ENCODE data around the gene XPO5. TPM values are rescaled to one million over a fixed set of nuclear protein-coding genes. Genes with fewer than 3 reads are reported as not detected.
"Not testable (repeated sequence)": the region's sequence is repeated elsewhere in the genome, so short reads cannot be mapped to it uniquely, and the experiment has no call there.

The XPO5 gene
- total RNA-seq, 1 experiment from 2014 or later, result 77.4 TPM

DNA sequence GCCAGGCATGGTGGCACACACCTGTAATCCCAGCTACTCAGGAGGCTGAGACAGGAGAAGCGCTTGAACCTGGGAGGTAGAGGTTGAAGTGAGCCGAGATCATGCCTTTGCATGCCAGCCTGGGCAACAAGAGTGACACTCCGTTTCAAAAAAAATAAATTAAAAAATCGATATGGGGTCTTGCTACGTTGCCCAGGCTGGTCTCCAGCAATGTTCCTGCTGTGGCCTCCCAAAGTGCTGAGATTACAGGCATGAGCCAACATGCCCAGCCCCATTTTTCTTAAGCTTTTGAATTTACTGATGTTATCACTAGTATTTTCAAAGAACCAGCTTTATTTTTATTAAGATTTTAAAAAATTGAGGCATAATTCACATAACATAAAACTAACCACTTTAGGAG lies 35.3 kb downstream of the XPO5 start:
- no TSS peak for BruUV-seq (replicated peaks)
- CTCF ChIA-PET, result no interaction called here
- ATAC-seq (no peak), DNase-seq (ENCODE audit: low read depth, low spot score) (no peak)
- Histone ChIP-seq H3K79me2 (ENCODE audit: insufficient read depth, low read length) (peaks cover 17% of the 10 kb centered on the region), H3K4me2 (ENCODE audit: low read length) (no peak overlapping the region), H3K4me3 (replicated peaks in 1 of 2; ENCODE audit: low read depth in 1 of 2, low read length in 2 of 2) (no peak overlapping the region), H3K9me2 (ENCODE audit: insufficient read depth) (no peaks in the 10 kb centered on the region), H2AFZ (ENCODE audit: low read depth, low read length, poor library complexity, severe bottlenecking) (no peak overlapping the region), H4K20me1 (ENCODE audit: insufficient read depth) (no peaks in the 10 kb centered on the region), H3K27ac (ENCODE audit: low read depth, low read length) (no peak overlapping the region), H3K9ac (ENCODE audit: low read length) (no peak overlapping the region), H3K36me3 (ENCODE audit: control insufficient read depth in 1 of 2, insufficient read depth in 2 of 2, low read length in 2 of 2) (peaks cover 31 to 39% of the 10 kb centered on the region in 2 experiments; a peak in 3 of 4 replicates), H3K27me3 (ENCODE audit: insufficient read depth, low read length) (no peaks in the 10 kb centered on the region), H3K4me1 (ENCODE audit: control insufficient read depth in 1 of 2, insufficient read depth in 2 of 2, low read length in 2 of 2) (no peaks in the 10 kb centered on the region), H3K9me3 (ENCODE audit: control insufficient read depth in 1 of 2, insufficient read depth in 1 of 2, low read depth in 1 of 2, low read length in 2 of 2) (no peaks in the 10 kb centered on the region)
- intact Hi-C loops (cut with micrococcal nuclease), result no loop called here
- TF ChIP-seq CEBPB (IDR thresholded peaks at IDR 0.05; ENCODE audit: low read depth) (no peak), FOSL1 (IDR thresholded peaks at IDR 0.05; ENCODE audit: low read depth) (no peak), SRF (IDR thresholded peaks at IDR 0.05; ENCODE audit: low read depth) (no peak), ZFX (IDR thresholded peaks at IDR 0.05) (no peak), POLR2AphosphoS5 (IDR thresholded peaks at IDR 0.05; ENCODE audit: low read depth, low read length) (no peak)
- POLR2A ChIA-PET, result no interaction called here
- RAD21 ChIA-PET (ENCODE audit: low non-redundant PET in 1 of 2, low total read pairs in 2 of 2, uncharacterized antibody in 2 of 2, unreplicated experiment in 2 of 2), result no interaction called here

DNA sequence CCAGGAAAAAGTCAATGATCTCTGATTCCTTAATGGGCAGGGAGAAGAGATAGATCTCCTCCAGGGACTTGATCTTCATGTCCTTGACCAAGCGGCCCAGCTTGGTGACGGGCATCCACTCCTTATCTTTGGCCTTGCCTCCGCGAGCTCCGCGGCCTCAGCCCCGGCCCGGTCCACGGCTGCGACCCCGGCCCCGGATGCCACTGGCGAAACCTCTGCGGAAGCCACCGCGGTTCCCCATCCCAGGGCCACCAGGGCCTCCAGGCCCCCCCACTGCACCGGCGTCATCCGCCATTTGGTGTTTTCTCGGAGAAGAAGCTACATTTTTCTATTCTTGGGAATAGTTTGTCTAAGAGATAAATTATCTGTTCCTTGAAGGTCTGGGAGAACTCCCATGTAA lies 36.4 kb downstream of the XPO5 start:
- H3K27me3 ChIP-seq (ENCODE audit: insufficient read depth, low read length); H3K9me3 ChIP-seq (ENCODE audit: control insufficient read depth in 1 of 2, insufficient read depth in 1 of 2, low read depth in 1 of 2, low read length in 2 of 2); H3K27ac ChIP-seq (ENCODE audit: low read depth, low read length); ATAC-seq; H3K9ac ChIP-seq (ENCODE audit: low read length); RAD21 ChIA-PET (ENCODE audit: low non-redundant PET in 1 of 2, low total read pairs in 2 of 2, uncharacterized antibody in 2 of 2, unreplicated experiment in 2 of 2); H4K20me1 ChIP-seq (ENCODE audit: insufficient read depth); H3K4me2 ChIP-seq (ENCODE audit: low read length); BruUV-seq (replicated peaks); H3K9me2 ChIP-seq (ENCODE audit: insufficient read depth); DNase-seq (ENCODE audit: low read depth, low spot score); H3K4me3 ChIP-seq (replicated peaks in 1 of 2; ENCODE audit: low read depth in 1 of 2, low read length in 2 of 2); H2AFZ ChIP-seq (ENCODE audit: low read depth, low read length, poor library complexity, severe bottlenecking); intact Hi-C loops (cut with micrococcal nuclease); CTCF ChIA-PET; H3K4me1 ChIP-seq (ENCODE audit: control insufficient read depth in 1 of 2, insufficient read depth in 2 of 2, low read length in 2 of 2); POLR2A ChIA-PET: not testable (repeated sequence)
- H3K79me2 ChIP-seq (ENCODE audit: insufficient read depth, low read length), result peaks cover 15% of the 10 kb centered on the region
- peaks cover 28 to 33% of the 10 kb centered on the region in 2 experiments; a peak in 3 of 4 replicates for H3K36me3 ChIP-seq (ENCODE audit: control insufficient read depth in 1 of 2, insufficient read depth in 2 of 2, low read length in 2 of 2)

DNA sequence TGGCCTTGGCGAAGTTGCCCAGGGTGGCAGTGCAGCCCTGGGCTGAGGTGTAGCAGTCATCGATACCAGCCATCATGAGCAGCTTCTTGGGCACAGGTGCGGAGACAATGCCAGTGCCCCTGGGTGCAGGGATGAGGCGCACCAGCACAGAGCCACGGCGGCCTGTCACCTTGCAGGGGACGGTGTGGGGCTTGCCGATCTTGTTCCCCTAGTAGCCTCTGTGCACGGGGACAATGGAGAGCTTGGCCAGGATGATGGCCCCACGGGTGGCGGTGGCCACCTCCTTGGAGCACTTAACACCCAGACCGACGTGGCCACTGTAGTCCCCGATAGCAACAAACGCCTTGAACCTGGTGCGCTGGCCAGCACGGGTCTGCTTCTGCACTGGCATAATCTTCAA lies 36.9 kb downstream of the XPO5 start:
- BruUV-seq (replicated peaks); H3K4me1 ChIP-seq (ENCODE audit: control insufficient read depth in 1 of 2, insufficient read depth in 2 of 2, low read length in 2 of 2); POLR2A ChIA-PET; H2AFZ ChIP-seq (ENCODE audit: low read depth, low read length, poor library complexity, severe bottlenecking); H3K9me3 ChIP-seq (ENCODE audit: control insufficient read depth in 1 of 2, insufficient read depth in 1 of 2, low read depth in 1 of 2, low read length in 2 of 2); H3K9ac ChIP-seq (ENCODE audit: low read length); H3K4me2 ChIP-seq (ENCODE audit: low read length); H3K9me2 ChIP-seq (ENCODE audit: insufficient read depth); CTCF ChIA-PET; H3K27me3 ChIP-seq (ENCODE audit: insufficient read depth, low read length); H3K4me3 ChIP-seq (replicated peaks in 1 of 2; ENCODE audit: low read depth in 1 of 2, low read length in 2 of 2); intact Hi-C loops (cut with micrococcal nuclease); RAD21 ChIA-PET (ENCODE audit: low non-redundant PET in 1 of 2, low total read pairs in 2 of 2, uncharacterized antibody in 2 of 2, unreplicated experiment in 2 of 2); H3K27ac ChIP-seq (ENCODE audit: low read depth, low read length); H4K20me1 ChIP-seq (ENCODE audit: insufficient read depth); DNase-seq (ENCODE audit: low read depth, low spot score); ATAC-seq: not testable (repeated sequence)
- Histone ChIP-seq H3K36me3 (ENCODE audit: control insufficient read depth in 1 of 2, insufficient read depth in 2 of 2, low read length in 2 of 2) (peaks cover 24 to 34% of the 10 kb centered on the region in 2 experiments; a peak in 3 of 4 replicates), H3K79me2 (ENCODE audit: insufficient read depth, low read length) (peaks cover 13% of the 10 kb centered on the region)

Measured in HCT116 (cell line).